ENCODE data around the gene SPCS1. TPM values are rescaled to one million over a fixed set of nuclear protein-coding genes. Genes with fewer than 3 reads are reported as not detected.
A peak's percentile ranks its signal among the peaks of the same experiment; 100 is the strongest.

Gene SPCS1
- total RNA-seq, 1 experiment from 2014 or later: 133 TPM

- Histone ChIP-seq H4K20me1 (ENCODE audit: low read length) (0 out of 2 replicates have a peak, but pooled peaks cover 4% of the 10 kb centered on the region), H3K27ac (ENCODE audit: low read length) (no peak overlapping the region), H3K36me3 (ENCODE audit: low read depth, low read length) (peaks cover 48% of the 10 kb centered on the region), H3K79me2 (ENCODE audit: low read length) (no peaks in the 10 kb centered on the region), H3K4me3 (ENCODE audit: low read length) (no peak overlapping the region), H3K9ac (ENCODE audit: low read length) (no peak overlapping the region), H3K4me2 (ENCODE audit: low read length) (no peak overlapping the region), H3K4me1 (ENCODE audit: insufficient read depth, low read length) (no peaks in the 10 kb centered on the region), H3K9me2 (replicated peaks; ENCODE audit: low read length) (no peaks in the 10 kb centered on the region), H3K27me3 (ENCODE audit: low read length) (no peaks in the 10 kb centered on the region), H2AFZ (ENCODE audit: low read length) (no peak overlapping the region), H3K9me3 (ENCODE audit: low read length) (no peaks in the 10 kb centered on the region), H3F3A (ENCODE audit: low read length, unreplicated experiment) (no peaks in the 10 kb centered on the region)
- intact Hi-C loops (cut with micrococcal nuclease): loop anchor here (5.0 kb wide), 2 partner anchors 193 to 333 kb away; no protein-coding TSS in a partner anchor
- CTCF ChIA-PET: no interaction called here
- TF ChIP-seq EZH2phosphoT487 (IDR thresholded peaks at IDR 0.05; ENCODE audit: borderline replicate concordance, low read length): no peak
- TF ChIP-seq EZH2 (IDR thresholded peaks at IDR 0.05; ENCODE audit: low read length, unreplicated experiment): no peak
- TF ChIP-seq CTCF (conservative IDR thresholded peaks at IDR 0.05; ENCODE audit: low read depth, low read length): no peak
- POLR2A ChIA-PET (ENCODE audit: unreplicated experiment): no interaction called here
- no TSS peak for BruUV-seq (replicated peaks)
- no peak for DNase-seq
- no peak for ATAC-seq
Observed at GRCh38 chr3:52739730-52740129, 33.8 kb downstream of the SPCS1 start.

DNA sequence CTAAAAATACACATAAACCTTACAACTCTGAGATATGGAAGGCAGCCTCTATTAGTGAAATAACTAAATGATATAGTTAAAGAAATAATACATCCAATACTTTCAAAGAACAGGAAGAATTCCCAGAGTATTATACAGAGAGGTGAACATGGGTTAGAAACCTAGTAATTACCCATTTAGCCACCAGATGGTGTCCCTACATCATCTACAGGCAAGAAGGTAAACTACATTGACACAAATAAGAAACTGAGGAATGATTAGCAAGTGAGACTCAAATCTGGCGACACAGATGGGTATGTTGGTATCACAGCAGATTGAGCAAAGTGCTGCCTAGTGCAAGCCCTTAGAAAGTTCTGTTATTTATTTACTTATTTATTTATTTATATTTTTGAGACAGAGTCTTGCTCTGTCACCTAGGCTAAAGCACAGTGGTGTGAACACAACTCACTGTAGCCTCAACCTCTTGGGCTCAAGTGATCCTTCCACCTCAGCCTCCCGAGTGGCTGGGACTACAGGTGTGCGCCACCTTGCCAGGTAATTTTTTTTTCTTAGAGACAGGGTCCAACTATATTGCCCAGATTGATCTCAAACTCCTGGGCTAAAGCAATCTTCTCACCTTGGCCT is 36.6 kb downstream of the SPCS1 start:
- H3K27me3 ChIP-seq (ENCODE audit: low read length): no peaks in the 10 kb centered on the region
- H3K4me2 ChIP-seq (ENCODE audit: low read length): no peak overlapping the region
- no peak overlapping the region for H3K4me3 ChIP-seq (ENCODE audit: low read length)
- no TSS peak for BruUV-seq (replicated peaks)
- intact Hi-C loops (cut with micrococcal nuclease): loop anchor here (1.0 to 5.0 kb wide), 3 partner anchors 78 to 330 kb away; no protein-coding TSS in a partner anchor
- ATAC-seq (peak; percentile 81), DNase-seq (peak; percentile 59)
- H3K27ac ChIP-seq (ENCODE audit: low read length): no peak overlapping the region
- H3K9ac ChIP-seq (ENCODE audit: low read length): no peak overlapping the region
- no peaks in the 10 kb centered on the region for H4K20me1 ChIP-seq (ENCODE audit: low read length)
- peaks cover 45% of the 10 kb centered on the region for H3K36me3 ChIP-seq (ENCODE audit: low read depth, low read length)
- no peaks in the 10 kb centered on the region for H3F3A ChIP-seq (ENCODE audit: low read length, unreplicated experiment)
- ChIA-PET POLR2A (ENCODE audit: unreplicated experiment) (no interaction called here), CTCF (no interaction called here)
- no peaks in the 10 kb centered on the region for H3K9me2 ChIP-seq (replicated peaks; ENCODE audit: low read length)
- H3K4me1 ChIP-seq (ENCODE audit: insufficient read depth, low read length): no peaks in the 10 kb centered on the region
- H2AFZ ChIP-seq (ENCODE audit: low read length): no peak overlapping the region
- H3K9me3 ChIP-seq (ENCODE audit: low read length): no peaks in the 10 kb centered on the region
- TF ChIP-seq CTCF (conservative IDR thresholded peaks at IDR 0.05; ENCODE audit: low read depth, low read length) (peak; percentile 83), EZH2 (IDR thresholded peaks at IDR 0.05; ENCODE audit: low read length, unreplicated experiment) (no peak)
- H3K79me2 ChIP-seq (ENCODE audit: low read length): no peaks in the 10 kb centered on the region

- DNase-seq (no peak), ATAC-seq (no peak)
- ChIA-PET POLR2A (ENCODE audit: unreplicated experiment) (no interaction called here), CTCF (no interaction called here)
- H3K4me3 ChIP-seq (ENCODE audit: low read length): no peak overlapping the region
- H2AFZ ChIP-seq (ENCODE audit: low read length): no peak overlapping the region
- no peaks in the 10 kb centered on the region for H3K27me3 ChIP-seq (ENCODE audit: low read length)
- no peak overlapping the region for H3K4me2 ChIP-seq (ENCODE audit: low read length)
- intact Hi-C loops (cut with micrococcal nuclease): loop anchor here (5.0 kb wide), 2 partner anchors 189 to 329 kb away; no protein-coding TSS in a partner anchor
- TF ChIP-seq CTCF (conservative IDR thresholded peaks at IDR 0.05; ENCODE audit: low read depth, low read length) (no peak), EZH2 (IDR thresholded peaks at IDR 0.05; ENCODE audit: low read length, unreplicated experiment) (no peak), EZH2phosphoT487 (IDR thresholded peaks at IDR 0.05; ENCODE audit: borderline replicate concordance, low read length) (no peak)
- no peaks in the 10 kb centered on the region for H4K20me1 ChIP-seq (ENCODE audit: low read length)
- no peak overlapping the region for H3K27ac ChIP-seq (ENCODE audit: low read length)
- no peaks in the 10 kb centered on the region for H3F3A ChIP-seq (ENCODE audit: low read length, unreplicated experiment)
- no peaks in the 10 kb centered on the region for H3K4me1 ChIP-seq (ENCODE audit: insufficient read depth, low read length)
- H3K9me3 ChIP-seq (ENCODE audit: low read length): no peaks in the 10 kb centered on the region
- H3K79me2 ChIP-seq (ENCODE audit: low read length): no peaks in the 10 kb centered on the region
- BruUV-seq (replicated peaks): no TSS peak
- no peaks in the 10 kb centered on the region for H3K9me2 ChIP-seq (replicated peaks; ENCODE audit: low read length)
- no peak overlapping the region for H3K9ac ChIP-seq (ENCODE audit: low read length)
- H3K36me3 ChIP-seq (ENCODE audit: low read depth, low read length): peaks cover 45% of the 10 kb centered on the region
Observed at GRCh38 chr3:52743152-52743551, 37.2 kb downstream of the SPCS1 start.
